Esophagus muscularis mucosa (tissue), 4 donors: ENCODE measurements around the gene ACOXL.

Experiments
- CTCF ChIP-seq, 3 experiments: fragments of 200-600 bp in 2 of 3; fragments of 450-650 bp in 1 of 3; sonication (generic) in 2 of 3; IDR thresholded peaks; one replicate each; pipeline ENCODE4 v1.5.1; 2017 to 2019; ENCODE audit warnings: antibody characterized with exemption in 3 of 3, mild to moderate bottlenecking in 2 of 3, moderate library complexity in 1 of 3
- EP300 ChIP-seq: sonication (generic); formaldehyde crosslinking; IDR thresholded peaks from one replicate; pipeline ENCODE4 v1.6.1; 2017; ENCODE audit warnings: antibody characterized with exemption
- POLR2A ChIP-seq: fragments of 450-650 bp; IDR thresholded peaks from one replicate; pipeline ENCODE4 v1.6.1; 2017; ENCODE audit warnings: antibody characterized with exemption, moderate library complexity, mild to moderate bottlenecking, low read depth

GRCh38 chr2:110783196-110783873 is 51.0 kb downstream of the ACOXL start:
- TF ChIP-seq CTCF (IDR thresholded peaks at IDR 0.05) (no peak), POLR2A (no peak), EP300 (no peak)
